ENCODE data around the gene FKBP5.

DNA sequence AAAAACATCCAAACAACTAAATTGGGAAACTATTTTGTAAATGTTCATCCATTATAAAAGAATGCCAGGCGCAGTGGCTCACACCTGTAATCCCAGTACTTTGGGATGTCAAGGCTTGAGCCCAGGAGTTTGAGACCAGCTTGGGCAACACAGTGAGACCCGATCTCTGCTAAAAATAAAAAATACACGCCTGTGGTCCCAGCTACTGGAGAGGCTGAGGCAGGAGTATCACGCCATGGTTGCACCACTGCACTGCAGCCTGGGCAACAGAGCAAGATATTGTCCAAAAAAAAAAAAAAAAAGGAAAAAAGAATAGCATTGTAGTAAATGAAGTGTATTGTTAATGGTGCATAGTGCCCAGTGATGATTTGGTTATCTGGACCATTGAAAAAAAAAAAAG, 38.7 kb downstream of the FKBP5 start:
- TF ChIP-seq CTCF (IDR thresholded peaks at IDR 0.05) (no peak), POLR2A (IDR thresholded peaks at IDR 0.05) (no peak)
